GM15510 (cell line): ENCODE data around the gene MNAT1.

ENCODE experiments used
- POLR2A ChIP-seq: IDR thresholded peaks from 3 replicates; pipeline ENCODE4 v1.6.1; 2011; ENCODE audit warnings: borderline replicate concordance; ENCODE audit not compliant: insufficient read length; ENCODE audit errors: extremely low read depth

MNAT1 gene

DNA sequence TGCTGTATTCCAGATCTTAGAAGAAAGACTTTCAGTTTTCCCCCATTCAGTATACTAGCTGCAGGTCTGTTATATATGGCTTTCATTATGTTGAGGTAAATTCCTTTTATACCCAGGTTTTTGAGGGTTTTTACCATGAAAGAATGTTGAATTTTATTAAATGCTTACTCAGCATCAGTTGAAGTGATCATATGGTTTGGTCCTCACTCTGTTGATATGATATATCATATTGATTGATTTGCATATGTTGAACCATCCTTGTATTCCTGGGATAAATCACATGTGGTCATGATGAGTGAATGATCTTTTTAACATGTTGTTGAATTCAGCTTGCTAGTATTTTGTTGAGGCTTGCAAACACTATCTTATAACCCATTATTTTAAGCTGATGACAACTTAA, 149.6 kb downstream of the MNAT1 start:
- TF ChIP-seq POLR2A = no peak

DNA sequence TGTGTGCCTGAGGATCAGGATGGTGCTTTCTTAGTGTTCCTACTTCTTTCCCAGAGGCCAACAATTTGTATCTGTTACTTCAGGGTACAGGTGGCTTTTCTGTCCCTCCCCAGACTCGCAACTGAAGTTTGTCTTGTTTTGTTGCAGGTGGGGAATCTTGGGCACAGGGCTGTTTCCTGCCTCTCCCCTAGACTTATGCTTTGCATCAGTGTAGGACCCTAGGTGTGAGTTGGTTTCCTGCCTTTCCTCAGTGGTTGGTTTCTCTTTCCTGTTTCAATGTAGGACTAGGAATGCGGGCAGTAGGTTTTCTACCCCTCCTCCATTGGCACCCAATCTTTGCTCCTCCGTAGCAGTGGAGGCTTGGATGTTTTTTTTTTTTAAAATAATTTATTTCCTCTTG, 159.3 kb downstream of the MNAT1 start:
- TF ChIP-seq POLR2A = no peak

DNA sequence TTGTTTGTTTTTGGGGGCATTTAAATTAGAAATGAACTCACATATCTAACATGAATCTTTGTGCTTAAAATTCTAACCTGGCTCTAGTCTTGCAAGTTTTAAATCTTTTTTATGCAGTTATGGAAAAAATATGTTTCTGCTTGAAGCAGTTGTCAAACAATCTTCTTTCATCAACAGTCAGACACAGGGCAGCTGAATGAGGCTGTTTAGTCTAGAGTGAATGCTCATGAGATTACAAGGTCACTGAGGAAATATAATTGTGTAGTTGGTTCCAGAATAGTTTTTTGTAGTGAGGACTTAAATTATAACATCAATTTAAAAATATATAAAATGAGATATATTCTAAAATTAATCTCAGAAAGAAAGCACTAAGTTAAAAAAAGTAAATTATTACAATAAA, 169.8 kb downstream of the MNAT1 start:
- no peak for TF ChIP-seq POLR2A

DNA sequence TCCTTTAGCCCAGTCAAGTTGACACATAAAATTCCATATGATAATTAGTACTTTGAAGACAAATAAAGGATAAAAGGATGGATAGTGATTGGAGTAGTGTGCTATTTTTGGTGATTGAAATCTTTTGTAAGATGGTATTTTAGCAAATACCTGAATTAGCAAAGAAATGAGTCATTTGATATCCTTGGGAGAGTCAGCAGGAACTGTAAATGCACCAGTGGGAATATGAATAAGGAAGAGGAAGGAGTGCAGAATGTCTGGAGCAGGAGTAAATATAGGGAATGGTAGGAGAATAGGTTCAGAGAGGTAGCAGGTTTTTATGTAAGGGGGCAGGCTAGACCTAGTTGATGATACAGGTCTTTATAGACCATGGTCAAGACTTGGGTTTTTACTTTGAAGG, 171.4 kb downstream of the MNAT1 start:
- TF ChIP-seq POLR2A = no peak

DNA sequence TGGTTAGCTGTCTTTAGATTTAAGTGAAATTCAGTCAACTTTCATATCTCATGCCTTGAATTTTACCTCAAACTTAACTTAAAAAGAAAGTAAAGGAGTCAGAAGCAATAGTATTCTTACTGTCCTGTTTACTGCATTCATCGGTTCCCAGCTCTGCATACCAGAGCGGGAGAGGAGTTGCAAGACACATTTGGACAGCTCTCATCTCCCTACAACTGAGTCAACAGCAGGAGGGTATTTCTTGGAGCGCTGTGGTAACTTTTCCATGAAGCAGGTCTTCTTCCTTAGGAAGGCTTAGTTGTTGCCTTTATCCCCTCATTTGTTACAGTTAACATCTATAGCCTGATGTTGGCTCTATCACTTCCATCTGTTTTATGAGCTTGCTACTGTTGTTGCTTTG, 181.2 kb downstream of the MNAT1 start:
- TF ChIP-seq POLR2A = no peak

DNA sequence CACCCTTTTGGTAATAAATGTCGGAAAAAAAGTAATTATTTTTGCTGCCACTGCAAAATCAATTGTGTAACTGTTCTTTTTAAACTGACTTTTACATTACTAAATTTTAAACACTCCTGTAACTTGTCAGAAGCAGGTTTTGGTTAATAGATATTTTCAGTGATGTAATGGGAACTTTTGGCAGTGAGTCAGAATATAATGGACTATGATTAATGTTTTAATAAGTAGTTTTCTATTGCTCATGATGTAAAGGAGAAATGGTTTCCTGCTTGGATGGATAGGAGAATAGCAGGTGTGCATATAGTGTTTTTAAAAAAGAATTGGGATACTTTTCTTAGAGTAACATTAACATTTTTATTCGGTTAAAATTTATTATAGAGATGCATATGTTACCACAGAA, 187.5 kb downstream of the MNAT1 start:
- TF ChIP-seq POLR2A = no peak

DNA sequence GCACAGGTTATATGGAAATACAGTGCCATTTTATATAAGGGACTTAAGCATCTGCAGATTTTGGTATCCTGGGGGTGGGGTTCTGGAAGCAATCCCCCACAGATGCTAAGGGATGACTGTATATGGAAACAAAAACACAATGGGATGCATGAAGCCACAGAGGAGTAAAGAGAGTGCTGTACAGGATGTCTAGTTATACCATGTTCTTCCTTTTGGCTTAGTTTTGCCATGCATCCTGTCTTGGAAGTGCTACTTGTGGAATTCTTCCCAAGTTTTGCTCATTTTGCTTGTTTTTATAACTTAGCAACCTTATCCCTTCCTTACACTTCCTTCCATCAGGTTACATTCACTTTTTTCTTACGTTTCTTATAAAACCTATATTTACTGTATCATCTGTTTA, 190.7 kb downstream of the MNAT1 start:
- TF ChIP-seq POLR2A = no peak

DNA sequence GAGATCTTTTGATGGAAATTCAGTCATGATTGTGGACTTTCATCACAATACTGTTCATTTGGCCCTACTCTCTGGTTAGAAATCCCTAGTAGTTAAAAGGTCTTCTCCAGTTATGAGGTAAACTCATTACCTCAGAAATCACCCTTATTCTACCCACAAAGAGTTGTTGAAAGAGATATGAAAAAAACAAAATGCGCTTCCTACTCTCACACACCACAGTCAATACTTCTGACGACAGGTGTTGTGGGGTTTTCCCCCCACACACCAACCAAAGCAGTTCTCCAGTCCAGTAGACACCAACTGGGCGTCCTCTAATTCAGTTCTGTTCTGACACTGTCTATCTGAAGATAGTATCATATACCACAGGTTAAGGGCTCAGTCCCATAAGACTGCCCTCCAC, 191.4 kb downstream of the MNAT1 start:
- no peak for TF ChIP-seq POLR2A

DNA sequence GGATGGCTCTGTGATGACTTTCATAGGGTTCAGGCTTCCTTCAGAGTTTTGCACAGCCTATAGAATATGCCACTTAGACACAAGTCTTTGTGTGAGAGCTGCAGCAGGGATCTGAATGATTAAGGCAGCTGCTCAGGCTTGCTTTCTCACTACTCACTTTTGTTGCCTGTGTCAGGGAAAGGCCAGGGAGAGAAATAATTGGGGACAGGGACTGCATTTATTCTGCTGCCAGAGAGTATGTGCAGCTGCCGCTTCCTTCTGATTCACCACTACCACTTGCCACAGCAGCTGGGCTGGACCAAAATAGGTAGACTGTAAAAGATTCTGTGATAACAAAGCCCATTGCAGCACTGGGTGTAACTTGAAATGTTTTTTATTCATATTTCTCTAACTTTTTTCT, 196.7 kb downstream of the MNAT1 start:
- no peak for TF ChIP-seq POLR2A

DNA sequence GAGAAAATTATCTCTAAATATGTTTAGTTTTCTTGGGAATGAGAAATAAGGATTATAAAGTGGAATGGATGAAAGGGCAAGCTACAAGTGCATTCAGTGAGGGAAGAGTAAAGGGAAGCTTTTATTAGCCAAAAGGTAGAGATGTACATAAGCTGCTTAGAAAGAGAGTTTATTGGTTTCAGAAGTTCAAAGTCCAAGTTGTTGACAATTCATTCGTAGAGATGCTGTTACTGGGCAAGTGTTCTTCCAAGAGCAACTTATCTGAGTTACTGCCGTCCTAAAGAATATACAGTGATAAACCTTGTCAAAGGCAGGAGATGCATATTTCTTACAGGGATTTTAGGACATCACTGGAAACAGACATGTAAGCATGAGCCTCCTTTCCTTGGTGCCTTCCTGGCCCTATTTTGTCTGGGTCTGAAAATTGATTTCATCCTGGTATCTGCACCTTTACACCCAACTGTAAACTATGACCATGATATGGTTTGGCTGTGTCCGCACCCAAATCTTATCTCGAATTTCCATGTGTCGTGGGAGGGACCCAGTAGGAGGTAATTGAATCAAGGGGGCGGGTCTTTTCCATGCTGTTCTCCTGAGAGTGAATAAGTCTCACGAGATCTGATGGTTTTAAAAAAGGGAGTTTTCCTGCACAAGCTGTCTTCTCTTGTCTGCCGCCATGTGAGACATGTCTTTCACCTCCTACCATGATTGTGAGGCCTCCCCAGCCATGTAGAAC, 199.5 kb downstream of the MNAT1 start:
- no peak for TF ChIP-seq POLR2A

DNA sequence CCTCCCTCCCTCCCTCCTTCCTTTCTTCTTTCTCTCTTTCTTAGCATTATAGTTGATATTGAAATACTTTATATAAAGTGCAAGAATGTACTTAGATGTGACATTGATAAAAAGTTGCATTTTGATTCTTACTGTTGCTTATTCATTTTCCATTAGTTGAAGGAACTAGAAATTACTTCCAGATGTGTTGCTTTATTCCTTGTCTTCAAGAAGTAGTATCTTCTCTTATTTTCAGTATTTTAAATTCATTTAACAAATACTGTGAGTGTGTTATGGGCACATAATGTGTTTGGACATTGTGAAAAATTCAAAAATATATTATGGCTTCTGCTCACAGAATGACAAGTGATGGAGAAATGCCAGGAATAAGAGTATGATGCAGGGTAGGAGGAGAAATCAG, 200.8 kb downstream of the MNAT1 start:
- TF ChIP-seq POLR2A = no peak

DNA sequence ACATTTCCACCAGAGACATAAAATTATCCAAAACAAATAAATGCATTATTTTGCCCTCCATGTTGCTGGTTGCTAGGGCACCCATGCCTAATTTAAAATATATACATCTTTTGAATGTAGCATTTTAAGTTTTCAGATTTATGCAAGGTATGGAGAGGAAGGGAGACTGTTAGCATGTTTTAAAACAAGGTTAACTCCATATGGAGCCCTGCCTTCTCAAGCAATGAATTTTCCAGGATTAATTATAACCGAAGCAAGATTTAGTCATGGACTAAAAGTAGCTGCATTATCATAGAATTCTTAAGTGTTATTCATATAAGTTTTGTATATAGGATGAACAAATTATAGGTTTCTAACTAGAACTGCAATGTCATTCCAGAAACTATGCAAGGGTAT, 209.1 kb downstream of the MNAT1 start:
- no peak for TF ChIP-seq POLR2A

DNA sequence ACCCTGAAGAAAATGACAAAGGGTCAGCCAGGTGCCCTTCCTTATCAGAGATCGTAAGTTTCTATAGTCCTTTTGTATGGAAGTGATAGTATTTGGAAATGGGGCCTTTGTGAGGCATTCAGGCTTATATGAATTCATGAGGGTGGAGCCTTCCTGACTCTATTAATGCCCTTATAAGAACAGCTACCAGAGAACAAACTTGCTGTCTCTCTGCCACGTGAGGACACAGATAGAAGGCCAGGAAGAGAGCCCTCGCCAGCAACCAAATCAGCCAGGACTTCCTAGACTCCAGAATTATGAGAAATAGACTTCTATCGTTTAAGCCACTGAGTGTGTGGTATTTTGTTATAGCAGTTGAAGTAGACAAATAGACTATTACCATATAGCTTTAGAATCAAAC, 209.6 kb downstream of the MNAT1 start:
- no peak for TF ChIP-seq POLR2A

DNA sequence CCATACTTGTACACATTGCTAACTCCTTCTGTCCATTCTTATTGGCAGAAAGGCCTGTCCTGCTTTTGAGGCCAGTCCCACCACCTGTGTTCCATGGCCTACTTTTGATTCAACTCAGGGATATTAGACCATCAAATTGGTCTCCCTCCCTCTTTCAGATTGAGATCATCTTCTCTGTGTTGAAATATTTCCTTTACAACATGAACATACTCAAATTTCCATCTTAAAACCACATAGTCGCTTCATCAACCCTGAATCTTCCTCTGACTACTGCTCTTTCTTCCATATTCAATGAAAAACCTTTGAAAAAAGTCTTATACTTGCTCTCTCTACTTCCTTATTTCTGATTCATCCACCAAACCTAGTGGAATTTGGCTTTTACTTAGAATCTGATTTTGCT, 211.4 kb downstream of the MNAT1 start:
- TF ChIP-seq POLR2A = no peak

DNA sequence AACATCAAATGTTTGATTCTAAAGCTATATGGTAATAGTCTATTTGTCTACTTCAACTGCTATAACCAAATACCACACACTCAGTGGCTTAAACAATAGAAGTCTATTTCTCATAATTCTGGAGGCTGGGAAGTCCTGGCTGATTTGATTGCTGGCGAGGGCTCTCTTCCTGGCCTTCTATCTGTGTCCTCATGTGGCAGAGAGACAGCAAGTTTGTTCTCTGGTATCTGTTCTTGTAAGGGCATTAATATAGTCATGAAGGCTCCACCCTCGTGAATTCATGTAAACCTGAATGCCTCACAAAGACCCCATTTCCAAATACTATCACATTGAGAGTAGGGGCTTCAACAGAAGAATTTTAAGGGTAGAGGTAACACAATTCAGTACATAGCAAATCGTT, 212.2 kb downstream of the MNAT1 start:
- no peak for TF ChIP-seq POLR2A

DNA sequence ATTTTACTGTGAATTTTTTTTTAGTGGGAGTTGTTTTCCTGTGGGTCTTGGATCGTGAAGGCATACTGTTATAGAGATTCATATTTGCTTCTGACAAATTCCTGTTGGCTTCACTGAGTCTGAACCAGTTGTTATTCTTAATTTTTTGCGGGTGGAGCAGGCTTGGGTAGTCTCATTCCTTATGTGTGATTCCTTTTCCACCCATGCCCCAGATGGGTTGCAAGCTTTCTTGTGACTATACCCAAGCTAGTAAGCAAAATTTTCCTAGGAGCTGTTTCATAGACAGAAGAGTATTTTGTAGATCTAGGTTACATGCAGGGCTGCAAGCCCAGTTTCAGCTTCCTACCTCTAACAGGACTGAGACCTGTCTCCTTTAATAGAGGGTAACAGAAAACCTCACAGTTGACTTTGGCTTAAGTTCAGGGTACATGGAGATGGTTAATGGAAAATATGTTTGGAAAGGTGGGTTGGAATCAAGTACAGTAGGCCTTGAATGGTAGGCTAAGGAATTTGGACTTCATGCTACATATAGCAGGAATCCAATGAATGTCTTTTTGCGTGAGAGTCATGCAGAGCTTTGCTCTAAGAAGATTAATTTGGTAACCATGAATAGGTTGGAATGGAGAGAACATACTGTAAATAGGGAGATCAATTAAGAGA, 217.3 kb downstream of the MNAT1 start:
- TF ChIP-seq POLR2A = no peak

DNA sequence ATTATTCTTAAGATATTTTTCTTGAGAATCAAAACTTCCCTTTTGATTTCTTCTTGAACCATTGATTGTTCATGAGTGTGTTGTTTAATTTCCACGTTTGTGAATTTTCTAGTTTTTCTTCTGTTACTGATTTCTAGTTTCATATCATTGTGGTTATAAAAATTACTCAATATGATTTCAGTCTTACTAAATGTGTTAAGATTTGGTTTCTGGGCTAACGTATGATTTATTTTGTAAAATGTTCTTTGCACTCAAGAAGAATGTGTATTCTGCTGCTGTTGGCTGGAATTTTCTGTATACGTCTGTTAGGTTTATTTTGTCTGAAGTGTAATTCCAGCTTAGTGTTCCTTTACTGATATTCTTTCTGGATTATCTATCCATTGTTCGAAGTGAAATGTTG, 221.6 kb downstream of the MNAT1 start:
- TF ChIP-seq POLR2A = no peak

DNA sequence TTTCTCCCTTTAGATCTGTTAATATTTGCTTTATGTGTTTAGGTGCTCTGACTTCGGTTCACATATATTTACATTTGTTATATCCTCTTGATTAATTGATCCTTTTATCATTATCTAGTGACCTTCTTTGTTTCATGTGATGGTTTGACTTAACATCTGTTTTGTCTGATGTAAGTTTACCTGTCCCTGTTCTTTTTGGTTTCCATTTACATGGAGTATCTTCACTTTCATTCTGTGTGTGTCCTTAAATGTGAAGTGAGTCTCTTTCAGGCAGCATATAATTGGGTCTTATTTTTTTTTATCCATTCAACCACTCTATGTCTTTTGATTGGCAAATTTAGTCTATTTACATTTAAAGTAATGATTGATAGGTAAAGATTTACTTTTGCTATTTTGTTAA, 222.1 kb downstream of the MNAT1 start:
- TF ChIP-seq POLR2A = no peak

DNA sequence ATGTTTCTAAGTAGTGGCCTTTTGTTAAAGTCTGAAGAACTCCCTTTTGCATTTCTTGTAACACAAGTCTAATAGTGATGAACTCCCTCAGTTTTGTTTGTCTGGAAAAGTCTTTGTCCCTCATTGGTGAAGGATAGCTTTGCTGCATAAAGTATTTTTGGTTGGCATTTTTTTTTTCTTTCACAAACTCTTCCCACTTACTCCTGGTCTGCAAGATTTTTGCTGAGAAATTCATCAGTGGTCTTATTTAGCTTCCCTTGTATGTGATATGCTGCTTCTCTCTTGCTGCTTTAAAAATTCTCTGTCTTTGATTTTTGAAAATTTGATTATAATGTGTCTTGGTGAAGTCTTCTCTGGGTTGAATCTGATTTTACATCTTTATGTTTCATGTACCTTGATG, 223.6 kb downstream of the MNAT1 start:
- TF ChIP-seq POLR2A = no peak
